NK-92 (cell line): ENCODE results near the gene CCDC87.
"Not testable (repeated sequence)": the region's sequence is repeated elsewhere in the genome, so short reads cannot be mapped to it uniquely, and the experiment has no call there.

Experiments
- DNase-seq: peaks from one replicate; lab custom pipeline; 2025; ENCODE audit not compliant: unreplicated experiment; lab: John Stamatoyannopoulos, UW

CCDC87 gene

GRCh38 chr11:66556086-66556485 is 36.8 kb downstream of the CCDC87 start:
- DNase-seq, result no peak

DNA sequence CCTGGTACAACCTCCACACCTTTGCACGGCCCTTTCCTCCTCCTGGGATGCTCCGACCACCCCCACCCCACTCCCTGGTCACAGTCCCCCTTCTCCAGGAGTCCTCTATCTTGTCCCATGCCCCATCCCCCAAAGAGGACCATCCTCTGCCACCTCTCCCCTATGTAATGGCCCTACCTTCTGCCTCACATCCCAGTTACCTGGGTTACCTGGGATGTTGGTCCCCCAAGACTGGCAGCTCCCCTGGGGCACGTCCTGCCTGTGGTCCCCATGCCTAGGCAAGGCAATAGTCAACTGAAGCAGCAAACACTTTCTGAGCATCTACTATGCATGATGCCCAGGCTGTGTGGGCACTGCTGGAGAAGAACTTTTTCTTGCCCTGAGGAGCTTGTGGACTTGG is 37.4 kb downstream of the CCDC87 start:
- no peak for DNase-seq

DNA sequence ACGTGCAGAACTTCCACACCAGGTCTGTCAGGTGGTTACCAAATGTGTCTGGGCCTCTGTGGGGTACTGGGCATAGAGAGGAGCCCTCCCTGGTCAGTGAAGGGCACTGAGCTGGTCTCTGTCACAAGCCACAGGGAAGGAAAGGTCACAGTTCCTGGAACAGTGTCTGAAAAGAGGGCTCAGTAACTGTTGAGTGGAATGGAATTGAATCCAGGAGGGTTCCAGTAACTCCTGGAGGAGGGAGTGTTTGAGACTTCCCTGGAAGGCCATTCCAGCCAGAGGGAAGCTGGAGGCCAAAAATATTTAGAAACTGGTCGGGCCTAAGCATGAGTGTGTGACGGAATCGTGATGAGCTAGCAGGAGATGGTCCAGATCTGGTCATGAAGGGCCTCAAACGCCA is 38.3 kb downstream of the CCDC87 start:
- no peak for DNase-seq

DNA sequence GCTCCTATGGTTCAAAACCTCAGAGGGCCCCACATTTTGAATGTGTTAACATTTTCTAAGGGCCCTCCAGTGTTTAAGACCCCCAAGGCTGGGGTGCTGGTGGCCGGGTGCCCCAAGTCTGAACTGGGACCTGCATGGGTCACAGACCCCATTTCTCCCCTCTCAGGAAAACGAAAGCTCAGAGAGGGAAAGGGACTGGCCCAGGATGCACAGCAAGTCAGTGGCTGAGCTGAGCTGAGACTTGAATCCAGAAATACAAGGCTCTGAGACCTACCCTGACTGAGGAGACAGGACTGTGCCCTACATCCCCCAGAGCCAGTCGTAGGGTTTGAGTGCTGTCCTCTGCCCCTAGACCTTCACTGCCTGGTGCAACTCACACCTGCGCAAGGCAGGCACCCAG is 42.0 kb downstream of the CCDC87 start:
- DNase-seq, result no peak

DNA sequence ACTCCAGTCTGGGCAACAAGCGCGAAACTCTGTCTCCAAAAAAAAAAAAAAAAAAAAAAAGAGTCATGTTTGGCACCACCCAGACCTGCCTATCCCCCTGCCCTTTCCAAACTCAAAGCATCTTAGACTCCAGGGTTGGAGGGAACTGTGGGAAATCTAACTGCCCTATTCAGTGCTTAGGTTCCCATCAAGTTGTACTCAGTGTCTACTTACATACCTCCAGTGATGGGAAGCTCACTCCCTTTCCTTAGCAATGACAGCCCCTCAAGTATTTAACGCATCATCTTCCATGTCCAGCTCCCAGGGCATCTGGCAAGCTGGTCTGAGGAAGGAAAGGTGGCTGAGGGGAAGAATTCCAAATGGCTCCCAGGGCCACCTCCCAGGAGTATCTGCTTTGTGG is 43.2 kb downstream of the CCDC87 start:
- no peak for DNase-seq

DNA sequence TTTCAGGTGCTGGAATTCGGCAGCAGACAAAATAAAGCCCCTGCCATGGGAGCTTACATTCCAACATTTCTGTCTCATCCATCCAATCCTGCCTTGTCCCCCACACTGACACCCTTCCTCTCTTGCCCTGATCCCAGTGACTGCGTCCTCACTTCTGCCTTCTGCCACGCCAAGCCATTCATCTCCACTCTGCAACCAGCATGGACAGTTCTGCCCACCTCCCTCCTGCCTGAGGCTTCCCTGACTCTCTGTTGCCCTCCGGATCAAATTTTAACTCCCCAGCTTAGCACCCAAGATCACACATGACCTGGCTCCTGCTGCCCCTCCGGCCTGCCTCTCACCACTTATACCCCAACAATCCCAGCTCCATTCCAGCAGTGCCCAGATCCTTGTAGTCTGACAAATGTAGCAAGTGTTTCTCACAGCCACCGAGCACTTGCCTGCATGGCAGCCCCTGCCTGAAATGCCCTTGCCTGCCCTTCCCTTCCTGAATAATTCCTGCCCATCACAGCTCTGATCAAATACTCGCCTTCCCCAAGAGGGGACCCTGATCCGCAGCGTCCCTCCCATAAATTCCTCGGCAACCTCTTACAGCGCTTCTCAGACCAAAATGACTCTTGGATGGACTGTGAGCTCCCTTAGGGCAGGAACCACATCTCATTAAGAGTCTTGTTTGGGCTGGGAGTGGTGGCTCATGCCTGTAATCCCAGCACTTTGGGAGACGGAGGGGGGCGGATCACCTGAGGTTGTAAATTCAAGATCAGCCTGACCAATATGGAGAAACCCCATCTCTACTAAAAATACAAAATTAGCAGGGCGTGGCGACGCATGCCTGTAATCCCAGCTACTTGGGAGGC is 43.9 kb downstream of the CCDC87 start:
- no peak for DNase-seq

DNA sequence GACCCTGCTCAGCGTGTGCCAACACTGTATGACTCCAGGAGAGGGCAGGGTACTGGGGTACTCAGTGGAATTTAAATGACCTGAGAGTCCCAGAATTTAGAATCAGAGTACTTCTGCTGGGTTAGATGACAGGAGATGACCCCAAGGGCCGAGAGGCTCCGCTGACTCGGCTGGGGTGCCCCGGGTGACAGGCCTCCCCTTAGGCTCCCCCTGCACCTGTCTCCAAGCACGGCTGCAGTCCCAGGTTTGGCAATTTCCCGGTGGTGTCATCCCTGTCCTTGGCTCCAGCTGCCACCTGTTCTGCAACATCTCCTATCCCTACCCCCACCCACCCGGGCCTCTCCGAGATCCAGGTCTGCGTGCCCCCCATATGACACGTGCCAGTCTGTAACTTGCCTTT is 44.8 kb downstream of the CCDC87 start:
- no peak for DNase-seq

DNA sequence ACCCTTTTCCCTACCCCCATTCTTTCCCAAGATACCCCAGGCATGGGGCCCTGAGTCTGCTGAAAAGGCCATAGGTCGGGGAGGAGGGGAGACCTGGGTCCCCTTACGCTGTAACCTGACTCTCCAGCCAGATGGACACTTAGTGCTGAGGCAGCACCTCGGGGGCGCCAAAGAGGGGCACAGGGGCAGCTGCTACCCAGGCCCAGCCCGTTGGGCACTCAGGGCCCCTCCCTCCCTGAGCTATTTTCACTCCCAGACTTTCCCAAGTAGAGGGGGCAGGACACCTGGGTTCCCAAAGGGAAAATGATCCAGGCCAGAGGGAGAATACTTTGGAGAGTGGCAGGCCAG is 45.2 kb downstream of the CCDC87 start:
- DNase-seq, result no peak

- DNase-seq, result no peak
Observed at GRCh38 chr11:66546966-66547661, 45.7 kb downstream of the CCDC87 start.

GRCh38 chr11:66546368-66546965 is 46.4 kb downstream of the CCDC87 start, which contains the start of gene ACTN3:
Gene ACTN3, plus strand, starts transcription at chr11:66546903. Its CDS starts 35 bp downstream, at chr11:66546938.
- DNase-seq, result no peak

DNA sequence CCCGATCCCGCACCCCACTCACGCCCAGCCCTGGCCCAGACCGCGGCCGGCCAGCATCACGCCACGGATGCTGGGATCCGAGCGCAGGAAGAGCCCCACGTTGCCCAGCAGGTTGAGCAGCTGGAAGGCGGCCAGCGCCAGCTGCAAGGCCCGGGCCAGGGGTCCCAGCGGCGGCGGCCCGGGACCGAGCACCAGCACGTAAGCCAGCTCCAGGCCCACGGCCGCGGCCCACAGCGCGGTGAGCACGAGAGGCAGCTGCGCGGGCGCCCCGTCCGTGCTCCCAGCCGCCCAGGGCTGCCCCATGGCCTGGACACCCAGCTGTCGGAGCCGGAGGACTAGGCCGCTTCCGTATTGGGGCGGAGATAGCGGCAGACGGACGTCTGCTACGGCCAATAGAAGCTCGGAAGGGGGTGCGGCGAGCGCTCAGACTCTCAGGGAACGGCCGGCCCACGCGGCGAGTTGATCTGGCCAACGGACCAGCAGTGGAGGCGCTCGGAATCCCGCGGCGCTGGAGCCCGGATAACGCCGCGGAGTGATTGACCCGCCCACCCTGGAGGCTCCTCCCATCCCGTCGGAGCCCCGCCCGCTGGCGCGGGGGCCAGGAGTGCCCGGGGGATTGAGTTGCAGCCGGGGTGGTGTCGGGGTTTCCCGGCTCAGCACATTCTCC is 47.0 kb downstream of the CCDC87 start, which contains the start of gene ZDHHC24:
TSS of gene ZDHHC24 (minus strand) at position 348 of the 667 bp plus-strand sequence. CDS start at position 303, 45 bp downstream.
- no peak for DNase-seq

DNA sequence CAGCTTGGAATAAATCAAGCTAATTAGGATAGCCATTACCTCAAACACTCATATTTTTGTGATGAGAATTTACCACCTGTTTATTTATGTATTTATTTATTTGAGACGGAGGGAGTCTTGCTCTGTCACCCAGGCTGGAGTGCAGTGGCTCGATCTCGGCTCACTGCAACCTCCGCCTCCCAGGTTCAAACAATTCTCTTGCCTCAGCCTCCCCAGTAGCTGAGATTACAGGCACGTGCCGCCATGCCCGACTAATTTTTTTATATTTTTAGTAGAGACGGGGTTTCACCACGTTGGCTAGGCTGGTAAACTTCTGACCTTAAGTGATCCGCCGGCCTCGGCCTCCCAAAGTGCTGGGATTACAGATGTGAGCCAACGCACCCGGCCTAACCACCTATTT is 47.9 kb downstream of the CCDC87 start:
- DNase-seq, result not testable (repeated sequence)

DNA sequence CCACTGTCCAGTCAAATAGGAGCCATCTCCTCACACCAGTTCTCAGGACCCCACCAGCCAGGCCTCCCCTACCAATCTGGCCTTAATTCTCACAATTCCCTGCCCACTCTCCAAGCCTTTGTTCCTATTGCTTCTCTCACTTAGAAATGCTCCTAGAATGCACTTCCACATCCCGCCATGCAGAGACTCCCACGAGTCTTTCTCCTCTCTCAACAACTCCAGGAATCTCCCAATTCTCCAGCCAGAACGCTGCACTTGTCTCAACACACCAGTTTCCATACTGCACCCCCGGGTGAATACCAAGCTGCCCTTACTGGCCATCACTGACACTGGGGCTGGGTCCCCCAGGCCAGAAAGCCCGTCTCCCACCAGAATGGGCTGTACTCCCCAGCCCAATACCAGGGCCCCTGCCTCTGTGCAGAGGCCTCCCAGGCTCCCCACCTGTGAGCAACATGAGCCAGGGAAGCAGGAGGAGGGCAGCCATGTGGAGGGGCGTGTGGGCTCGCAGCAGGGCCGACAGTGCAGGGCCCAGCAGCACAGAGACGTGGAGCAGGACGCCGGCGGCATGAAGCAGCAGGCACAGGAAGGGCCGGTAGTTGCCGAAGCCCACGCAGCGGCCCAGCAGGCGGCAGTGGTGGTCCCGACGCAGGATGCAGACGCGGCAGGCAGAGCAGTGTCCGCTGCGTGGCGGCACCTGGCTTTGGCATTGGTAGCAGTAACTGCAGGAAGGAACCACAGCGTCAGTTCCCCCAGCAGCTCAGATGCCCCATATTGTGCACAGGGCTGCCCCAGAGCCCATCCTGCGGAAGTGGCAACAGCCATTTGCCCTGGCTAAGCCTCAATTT is 49.4 kb downstream of the CCDC87 start:
- DNase-seq, result no peak

DNA sequence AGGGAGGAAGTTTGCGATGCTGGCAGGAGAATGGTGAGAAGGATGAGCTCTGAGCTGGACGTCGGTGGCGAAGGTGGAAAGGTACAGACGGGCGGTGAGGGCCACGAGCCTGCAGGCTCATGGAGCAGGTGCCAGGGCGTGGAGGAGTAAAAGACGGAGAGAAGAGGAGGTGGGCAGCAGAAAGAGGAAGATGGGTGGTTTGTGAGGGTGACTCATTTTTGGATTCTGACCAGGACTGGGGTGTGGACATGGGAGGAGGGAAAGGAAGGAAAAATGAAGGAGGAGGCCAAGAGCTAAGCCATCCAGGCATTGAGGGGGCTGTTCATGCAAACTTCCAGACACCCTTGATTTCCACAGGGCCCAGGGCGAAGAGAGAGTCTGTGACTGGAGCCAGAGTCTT is 50.5 kb downstream of the CCDC87 start:
- DNase-seq, result no peak

DNA sequence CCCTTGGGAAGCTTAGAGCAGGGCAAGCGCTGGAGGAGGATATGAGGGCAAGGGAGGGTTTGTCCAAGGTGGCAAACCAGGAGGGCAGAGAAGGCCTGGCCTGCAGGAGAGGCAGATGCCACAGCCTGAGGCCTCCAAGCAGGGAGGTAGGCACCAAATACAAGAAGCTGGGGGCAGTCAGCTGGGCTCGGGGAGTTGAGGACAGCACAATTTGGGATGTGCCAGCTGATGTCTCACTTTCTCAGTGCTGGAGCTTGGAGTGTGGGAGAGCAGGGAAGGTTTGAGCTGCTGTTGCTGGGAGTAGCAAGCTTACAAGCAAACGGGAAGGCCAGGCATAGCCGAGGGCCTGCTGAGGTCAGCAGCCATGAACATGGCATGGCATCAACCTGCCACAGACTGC is 51.0 kb downstream of the CCDC87 start:
- DNase-seq, result no peak

DNA sequence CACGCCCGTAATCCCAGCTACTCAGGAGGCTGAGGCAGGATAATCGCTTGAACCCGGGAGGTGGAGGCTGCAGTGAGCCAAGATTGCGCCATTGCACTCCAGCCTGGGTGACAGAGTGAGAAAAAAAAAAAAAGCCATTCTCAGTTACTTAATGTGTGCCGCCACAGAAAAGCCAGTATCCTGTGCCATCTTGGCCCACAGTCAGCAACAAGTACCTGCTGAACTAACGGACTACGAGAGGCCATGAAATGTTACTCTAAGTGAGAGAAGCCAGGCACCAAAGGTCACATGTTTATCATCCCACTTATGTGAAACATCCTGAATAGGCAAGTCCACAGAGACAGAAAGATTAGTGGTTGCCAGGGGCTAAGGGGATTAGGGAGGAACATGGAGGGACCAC is 52.3 kb downstream of the CCDC87 start:
- not testable (repeated sequence) for DNase-seq
